Measurements from ENCODE around the gene STRN3. TPM values are rescaled to one million over a fixed set of nuclear protein-coding genes. Genes with fewer than 3 reads are reported as not detected.

Gene STRN3
- total and polyA plus RNA-seq, 4 donors, result 6.8 to 47.5 (median 31.2) TPM

DNA sequence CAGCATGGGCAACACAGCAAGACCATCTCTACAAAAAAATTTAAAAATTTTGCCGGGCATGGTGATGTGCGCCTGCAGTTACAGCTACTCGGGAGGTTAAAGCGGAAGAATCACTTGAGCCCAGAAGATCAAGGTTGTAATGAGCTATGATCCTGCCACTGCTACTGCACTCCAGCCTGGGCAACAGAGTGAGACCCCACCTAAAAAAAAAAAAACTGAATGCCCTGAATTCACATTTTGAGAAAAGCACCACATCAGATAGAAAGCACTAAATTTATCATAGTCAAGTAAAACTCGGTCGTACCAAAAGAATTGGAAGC, 24.9 kb downstream of the STRN3 start:
- peaks cover 0 to 1% (median under 1%) of the 10 kb centered on the region in 4 donors for H3K4me1 ChIP-seq (ENCODE audit: control insufficient read depth in 4 of 4, insufficient read depth in 4 of 4, low read length in 3 of 4)
- no peak overlapping the region for H3K4me3 ChIP-seq (ENCODE audit: low read depth in 1 of 3, low read length in 3 of 3)
- no peaks in the 10 kb centered on the region for H3K9me3 ChIP-seq (ENCODE audit: control insufficient read depth in 4 of 4, low read length in 3 of 4)
- TF ChIP-seq FOXA1 (IDR thresholded peaks at IDR 0.05) (no peak), EGR1 (IDR thresholded peaks at IDR 0.05; ENCODE audit: low read depth in 2 of 2) (no peak), SP1 (IDR thresholded peaks at IDR 0.05) (no peak), GABPA (IDR thresholded peaks at IDR 0.05 in 1 of 2, conservative IDR thresholded peaks at IDR 0.05 in 1 of 2) (no peak), JUND (IDR thresholded peaks at IDR 0.05) (no peak), NR2F2 (IDR thresholded peaks at IDR 0.05) (no peak), HNF4G (IDR thresholded peaks at IDR 0.05) (no peak), RAD21 (IDR thresholded peaks at IDR 0.05) (no peak), TAF1 (conservative IDR thresholded peaks at IDR 0.05) (no peak), RXRA (IDR thresholded peaks at IDR 0.05) (no peak), FOXA2 (IDR thresholded peaks at IDR 0.05) (no peak), HNF4A (conservative IDR thresholded peaks at IDR 0.05) (no peak), YY1 (IDR thresholded peaks at IDR 0.05) (no peak)
- TF ChIP-seq, protein P1, sequence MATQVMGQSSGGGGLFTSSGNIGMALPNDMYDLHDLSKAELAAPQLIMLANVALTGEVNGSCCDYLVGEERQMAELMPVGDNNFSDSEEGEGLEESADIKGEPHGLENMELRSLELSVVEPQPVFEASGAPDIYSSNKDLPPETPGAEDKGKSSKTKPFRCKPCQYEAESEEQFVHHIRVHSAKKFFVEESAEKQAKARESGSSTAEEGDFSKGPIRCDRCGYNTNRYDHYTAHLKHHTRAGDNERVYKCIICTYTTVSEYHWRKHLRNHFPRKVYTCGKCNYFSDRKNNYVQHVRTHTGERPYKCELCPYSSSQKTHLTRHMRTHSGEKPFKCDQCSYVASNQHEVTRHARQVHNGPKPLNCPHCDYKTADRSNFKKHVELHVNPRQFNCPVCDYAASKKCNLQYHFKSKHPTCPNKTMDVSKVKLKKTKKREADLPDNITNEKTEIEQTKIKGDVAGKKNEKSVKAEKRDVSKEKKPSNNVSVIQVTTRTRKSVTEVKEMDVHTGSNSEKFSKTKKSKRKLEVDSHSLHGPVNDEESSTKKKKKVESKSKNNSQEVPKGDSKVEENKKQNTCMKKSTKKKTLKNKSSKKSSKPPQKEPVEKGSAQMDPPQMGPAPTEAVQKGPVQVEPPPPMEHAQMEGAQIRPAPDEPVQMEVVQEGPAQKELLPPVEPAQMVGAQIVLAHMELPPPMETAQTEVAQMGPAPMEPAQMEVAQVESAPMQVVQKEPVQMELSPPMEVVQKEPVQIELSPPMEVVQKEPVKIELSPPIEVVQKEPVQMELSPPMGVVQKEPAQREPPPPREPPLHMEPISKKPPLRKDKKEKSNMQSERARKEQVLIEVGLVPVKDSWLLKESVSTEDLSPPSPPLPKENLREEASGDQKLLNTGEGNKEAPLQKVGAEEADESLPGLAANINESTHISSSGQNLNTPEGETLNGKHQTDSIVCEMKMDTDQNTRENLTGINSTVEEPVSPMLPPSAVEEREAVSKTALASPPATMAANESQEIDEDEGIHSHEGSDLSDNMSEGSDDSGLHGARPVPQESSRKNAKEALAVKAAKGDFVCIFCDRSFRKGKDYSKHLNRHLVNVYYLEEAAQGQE (IDR thresholded peaks at IDR 0.05), result no peak
- TF ChIP-seq, protein P2, sequence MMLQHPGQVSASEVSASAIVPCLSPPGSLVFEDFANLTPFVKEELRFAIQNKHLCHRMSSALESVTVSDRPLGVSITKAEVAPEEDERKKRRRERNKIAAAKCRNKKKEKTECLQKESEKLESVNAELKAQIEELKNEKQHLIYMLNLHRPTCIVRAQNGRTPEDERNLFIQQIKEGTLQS (IDR thresholded peaks at IDR 0.05), result no peak
- TF ChIP-seq, protein P3, sequence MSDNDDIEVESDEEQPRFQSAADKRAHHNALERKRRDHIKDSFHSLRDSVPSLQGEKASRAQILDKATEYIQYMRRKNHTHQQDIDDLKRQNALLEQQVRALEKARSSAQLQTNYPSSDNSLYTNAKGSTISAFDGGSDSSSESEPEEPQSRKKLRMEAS (IDR thresholded peaks at IDR 0.05), result no peak
- TF ChIP-seq, protein P4, sequence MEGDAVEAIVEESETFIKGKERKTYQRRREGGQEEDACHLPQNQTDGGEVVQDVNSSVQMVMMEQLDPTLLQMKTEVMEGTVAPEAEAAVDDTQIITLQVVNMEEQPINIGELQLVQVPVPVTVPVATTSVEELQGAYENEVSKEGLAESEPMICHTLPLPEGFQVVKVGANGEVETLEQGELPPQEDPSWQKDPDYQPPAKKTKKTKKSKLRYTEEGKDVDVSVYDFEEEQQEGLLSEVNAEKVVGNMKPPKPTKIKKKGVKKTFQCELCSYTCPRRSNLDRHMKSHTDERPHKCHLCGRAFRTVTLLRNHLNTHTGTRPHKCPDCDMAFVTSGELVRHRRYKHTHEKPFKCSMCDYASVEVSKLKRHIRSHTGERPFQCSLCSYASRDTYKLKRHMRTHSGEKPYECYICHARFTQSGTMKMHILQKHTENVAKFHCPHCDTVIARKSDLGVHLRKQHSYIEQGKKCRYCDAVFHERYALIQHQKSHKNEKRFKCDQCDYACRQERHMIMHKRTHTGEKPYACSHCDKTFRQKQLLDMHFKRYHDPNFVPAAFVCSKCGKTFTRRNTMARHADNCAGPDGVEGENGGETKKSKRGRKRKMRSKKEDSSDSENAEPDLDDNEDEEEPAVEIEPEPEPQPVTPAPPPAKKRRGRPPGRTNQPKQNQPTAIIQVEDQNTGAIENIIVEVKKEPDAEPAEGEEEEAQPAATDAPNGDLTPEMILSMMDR (IDR thresholded peaks at IDR 0.05; ENCODE audit: low read depth, low read length, missing input control), result no peak
- TF ChIP-seq, protein P5, sequence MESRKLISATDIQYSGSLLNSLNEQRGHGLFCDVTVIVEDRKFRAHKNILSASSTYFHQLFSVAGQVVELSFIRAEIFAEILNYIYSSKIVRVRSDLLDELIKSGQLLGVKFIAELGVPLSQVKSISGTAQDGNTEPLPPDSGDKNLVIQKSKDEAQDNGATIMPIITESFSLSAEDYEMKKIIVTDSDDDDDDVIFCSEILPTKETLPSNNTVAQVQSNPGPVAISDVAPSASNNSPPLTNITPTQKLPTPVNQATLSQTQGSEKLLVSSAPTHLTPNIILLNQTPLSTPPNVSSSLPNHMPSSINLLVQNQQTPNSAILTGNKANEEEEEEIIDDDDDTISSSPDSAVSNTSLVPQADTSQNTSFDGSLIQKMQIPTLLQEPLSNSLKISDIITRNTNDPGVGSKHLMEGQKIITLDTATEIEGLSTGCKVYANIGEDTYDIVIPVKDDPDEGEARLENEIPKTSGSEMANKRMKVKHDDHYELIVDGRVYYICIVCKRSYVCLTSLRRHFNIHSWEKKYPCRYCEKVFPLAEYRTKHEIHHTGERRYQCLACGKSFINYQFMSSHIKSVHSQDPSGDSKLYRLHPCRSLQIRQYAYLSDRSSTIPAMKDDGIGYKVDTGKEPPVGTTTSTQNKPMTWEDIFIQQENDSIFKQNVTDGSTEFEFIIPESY (IDR thresholded peaks at IDR 0.05), result no peak
- DNase-seq (ENCODE audit: low spot score), result no peak
- H3K27me3 ChIP-seq (ENCODE audit: control insufficient read depth in 4 of 4, insufficient read depth in 4 of 4, low read length in 3 of 4), result no peaks in the 10 kb centered on the region
- peaks cover 0 to 6% (median 3%) of the 10 kb centered on the region in 4 donors for H3K36me3 ChIP-seq (ENCODE audit: control insufficient read depth in 4 of 4, insufficient read depth in 3 of 4, low read depth in 1 of 4, low read length in 3 of 4)
- 89% methylated on average over 6 of the region's 6 CpGs for WGBS
- no peak overlapping the region for H3K9ac ChIP-seq (ENCODE audit: low read depth in 1 of 2, low read length in 2 of 2)
- no peak overlapping the region for H3K27ac ChIP-seq (ENCODE audit: low read depth in 1 of 2, low read length in 2 of 2)

Measured in liver (tissue), 9 donors.